Ovary (tissue), 9 donors: ENCODE results near the gene ZNF460. TPM values are rescaled to one million over a fixed set of nuclear protein-coding genes. Genes with fewer than 3 reads are reported as not detected.

ENCODE experiments used
- DNase-seq, 5 donors: peaks; one replicate each; pipeline ENCODE4 v3.0.0-alpha.2; 2019 to 2020
- H3K27ac ChIP-seq, 2 donors: fragments of 200-600 bp; one replicate each; pipeline versions ENCODE4 v1.5.1 to v1.8.0; 2019 to 2022
- H3K27me3 ChIP-seq: fragments of 200-600 bp; one replicate; pipeline ENCODE4 v1.8.0; 2022
- H3K36me3 ChIP-seq: fragments of 200-600 bp; sonication (generic); one replicate; pipeline ENCODE4 v1.5.1; 2019
- H3K4me1 ChIP-seq: one replicate; pipeline ENCODE4 v1.8.1; 2013; ENCODE audit warnings: mild to moderate bottlenecking, moderate library complexity; ENCODE audit not compliant: insufficient read depth
- H3K4me3 ChIP-seq: fragments of 200-600 bp; sonication (generic); one replicate; pipeline ENCODE4 v1.5.1; 2017
- H3K9me3 ChIP-seq, 2 donors: fragments of 200-600 bp in 1 of 2; sonication (generic) in 1 of 2; one replicate each; pipeline versions ENCODE4 v1.5.1 to v1.8.1; 2013 to 2019; ENCODE audit warnings: mild to moderate bottlenecking in 1 of 2, moderate library complexity in 1 of 2
- EP300 ChIP-seq: sonication (generic); formaldehyde crosslinking; IDR thresholded peaks from one replicate; pipeline ENCODE4 v1.6.1; 2017; ENCODE audit warnings: antibody characterized with exemption
- POLR2A ChIP-seq: fragments of 450-650 bp; IDR thresholded peaks from one replicate; pipeline ENCODE4 v1.6.1; 2017; ENCODE audit warnings: antibody characterized with exemption, mild to moderate bottlenecking, moderate library complexity
- WGBS, 3 donors: extraction: QIAGEN DNeasy Blood & Tissue Kit in 1 of 3; methylation state at CpG; one replicate each; pipeline versions ENCODE4 v1.1.5 to v1.1.7; 2013 to 2017; 5-methylcytosine and 5-hydroxymethylcytosine counted together
- intact Hi-C, 4 donors: fragments of 100-400 bp; cut with DNase I; formaldehyde crosslinking; loops; one replicate each; pipeline versions ENCODE4 v1.11.0 to v1.15.1; 2022 to 2023
- polyA plus RNA-seq, 2 donors: library from polyadenylated mRNA; stranded (reverse); fragments of 200-250 nt in 1 of 2; fragments of 350-450 nt in 1 of 2; fragmentation: Illumina TruSeq in 1 of 2; extraction: RNeasy Lipid Tissue Mini Kit (QIAGEN cat#74804) in 1 of 2; gene quantifications; one replicate each; pipeline ENCODE4 v1.2.3, GENCODE V29; 2013 to 2014
- total RNA-seq, 7 donors: library from RNA; depleted of rRNA in 2 of 7; stranded (reverse); fragments of >200 nt in 2 of 7; fragmentation: NEBNext Ultra II Directional in 3 of 7; extraction: Animal tissue kit (Norgen Biotek cat#: 25700) in 3 of 7; gene quantifications; one replicate each; pipeline versions ENCODE4 v1.1.0 to v1.2.4, GENCODE V29; 2016 to 2023
- TF ChIP-seq, protein P1 (sequence below), 3 donors: fragments of 450-650 bp in 2 of 3; fragments of 200-600 bp in 1 of 3; IDR thresholded peaks; one replicate each; pipeline versions ENCODE4 v1.5.1 to v1.8.0; 2016 to 2022; ENCODE audit warnings: antibody characterized with exemption in 3 of 3, mild to moderate bottlenecking in 1 of 3
- donor health status: DM: no; HTN: no; CAD: no; lungs with moderate emphysema.
- donor health status: DM: no; HTN: no; CAD: no.
- donor health status: Bipolar disorder and iron deficiency.
- donor health status: DM: yes; HTN: yes; CAD: no.
- donor health status: DM: no; HTN: no; CAD: no.
- donor health status: DM: yes; HTN: yes; CAD: no.

Gene ZNF460
- total and polyA plus RNA-seq, 9 donors = 3.0 to 103 (median 61.9) TPM

DNA sequence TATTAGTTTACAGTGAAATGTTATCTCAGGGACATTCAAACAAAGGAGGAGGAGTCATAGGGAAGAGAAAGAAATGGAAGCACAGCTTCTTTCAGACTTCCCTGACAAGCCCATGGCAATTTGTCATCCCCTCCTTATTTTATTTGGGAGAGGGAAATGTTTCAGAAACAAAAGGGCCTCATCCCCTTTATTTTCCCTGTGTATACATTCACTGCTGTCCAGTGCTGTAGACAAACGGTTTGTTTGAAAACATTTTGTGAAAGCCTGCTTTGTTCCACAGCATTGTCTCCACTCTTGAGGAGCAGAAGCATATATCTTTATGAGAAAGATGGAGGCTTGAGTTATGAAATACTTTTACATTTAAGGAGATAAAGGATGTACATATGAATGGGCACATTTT is 12.3 kb downstream of the ZNF460 start:
- Histone ChIP-seq H3K27me3 (no peaks in the 10 kb centered on the region), H3K36me3 (peaks cover 24% of the 10 kb centered on the region), H3K9me3 (peaks cover 9 to 59% of the 10 kb centered on the region in 2 donors), H3K4me3 (no peak overlapping the region), H3K4me1 (no peaks in the 10 kb centered on the region), H3K27ac (no peak overlapping the region)
- DNase-seq = no peak
- 90 to 96% (median 92%) methylated on average over 1 of the region's 1 CpG for WGBS, 3 donors
- no peak for TF ChIP-seq EP300
- TF ChIP-seq, protein P1, sequence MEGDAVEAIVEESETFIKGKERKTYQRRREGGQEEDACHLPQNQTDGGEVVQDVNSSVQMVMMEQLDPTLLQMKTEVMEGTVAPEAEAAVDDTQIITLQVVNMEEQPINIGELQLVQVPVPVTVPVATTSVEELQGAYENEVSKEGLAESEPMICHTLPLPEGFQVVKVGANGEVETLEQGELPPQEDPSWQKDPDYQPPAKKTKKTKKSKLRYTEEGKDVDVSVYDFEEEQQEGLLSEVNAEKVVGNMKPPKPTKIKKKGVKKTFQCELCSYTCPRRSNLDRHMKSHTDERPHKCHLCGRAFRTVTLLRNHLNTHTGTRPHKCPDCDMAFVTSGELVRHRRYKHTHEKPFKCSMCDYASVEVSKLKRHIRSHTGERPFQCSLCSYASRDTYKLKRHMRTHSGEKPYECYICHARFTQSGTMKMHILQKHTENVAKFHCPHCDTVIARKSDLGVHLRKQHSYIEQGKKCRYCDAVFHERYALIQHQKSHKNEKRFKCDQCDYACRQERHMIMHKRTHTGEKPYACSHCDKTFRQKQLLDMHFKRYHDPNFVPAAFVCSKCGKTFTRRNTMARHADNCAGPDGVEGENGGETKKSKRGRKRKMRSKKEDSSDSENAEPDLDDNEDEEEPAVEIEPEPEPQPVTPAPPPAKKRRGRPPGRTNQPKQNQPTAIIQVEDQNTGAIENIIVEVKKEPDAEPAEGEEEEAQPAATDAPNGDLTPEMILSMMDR (IDR thresholded peaks at IDR 0.05) = no peak
- no peak for TF ChIP-seq POLR2A
- intact Hi-C loops = no loop called here

DNA sequence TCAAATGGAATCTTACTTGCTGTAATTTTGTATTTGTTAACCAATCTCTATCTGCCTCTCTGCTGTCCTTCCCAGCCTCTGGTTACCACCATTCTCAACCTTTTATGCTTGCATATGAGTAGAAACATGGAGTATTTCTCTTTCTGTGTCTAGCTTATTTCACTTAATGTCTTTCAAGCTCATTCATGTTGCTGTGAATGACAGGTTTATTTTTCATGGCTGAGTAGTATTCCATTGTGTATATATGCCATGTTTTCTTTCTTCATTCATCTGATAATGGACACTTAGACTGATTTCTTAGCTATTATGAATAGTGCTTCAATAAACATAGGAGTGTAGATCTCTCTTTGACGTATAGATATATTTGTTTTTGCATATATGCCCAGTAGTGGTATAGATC is 13.4 kb downstream of the ZNF460 start:
- WGBS, 3 donors = 97 to 100% (median 98%) methylated on average over 1 of the region's 1 CpG
- TF ChIP-seq, protein P1 (IDR thresholded peaks at IDR 0.05) = no peak
- TF ChIP-seq POLR2A = no peak
- no peak for TF ChIP-seq EP300
- Histone ChIP-seq H3K4me1 (no peaks in the 10 kb centered on the region), H3K27ac (no peak overlapping the region), H3K36me3 (peaks cover 20% of the 10 kb centered on the region), H3K4me3 (no peak overlapping the region), H3K27me3 (no peaks in the 10 kb centered on the region), H3K9me3 (peaks cover 9 to 47% of the 10 kb centered on the region in 2 donors)
- DNase-seq = no peak
- intact Hi-C loops = no loop called here

DNA sequence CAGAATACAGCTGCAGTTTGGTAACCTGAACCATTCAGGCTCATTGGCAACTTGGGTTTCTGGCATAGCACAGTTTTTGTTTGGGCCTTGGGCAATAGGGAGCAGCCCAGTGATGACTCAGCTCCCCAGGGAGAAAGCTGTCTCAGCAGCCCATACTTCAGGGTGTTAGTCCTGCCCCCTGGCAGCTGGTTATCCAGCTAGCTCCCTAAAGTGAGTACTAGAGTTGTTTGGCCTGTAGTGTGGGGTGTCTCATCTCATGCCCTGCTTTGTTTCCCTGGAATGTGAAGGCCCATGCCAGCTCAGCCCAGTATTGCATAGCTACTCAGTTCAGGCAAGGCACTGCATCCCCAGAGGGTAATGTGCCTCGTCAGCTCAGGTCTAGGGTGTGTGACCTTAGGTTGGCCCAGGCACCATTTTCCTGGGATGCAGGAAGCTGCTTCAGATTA is 21.8 kb downstream of the ZNF460 start:
- 88 to 93% (median 89%) methylated on average over 1 of the region's 1 CpG for WGBS, 3 donors
- intact Hi-C loops = no loop called here
- H3K27ac ChIP-seq = no peak overlapping the region

DNA sequence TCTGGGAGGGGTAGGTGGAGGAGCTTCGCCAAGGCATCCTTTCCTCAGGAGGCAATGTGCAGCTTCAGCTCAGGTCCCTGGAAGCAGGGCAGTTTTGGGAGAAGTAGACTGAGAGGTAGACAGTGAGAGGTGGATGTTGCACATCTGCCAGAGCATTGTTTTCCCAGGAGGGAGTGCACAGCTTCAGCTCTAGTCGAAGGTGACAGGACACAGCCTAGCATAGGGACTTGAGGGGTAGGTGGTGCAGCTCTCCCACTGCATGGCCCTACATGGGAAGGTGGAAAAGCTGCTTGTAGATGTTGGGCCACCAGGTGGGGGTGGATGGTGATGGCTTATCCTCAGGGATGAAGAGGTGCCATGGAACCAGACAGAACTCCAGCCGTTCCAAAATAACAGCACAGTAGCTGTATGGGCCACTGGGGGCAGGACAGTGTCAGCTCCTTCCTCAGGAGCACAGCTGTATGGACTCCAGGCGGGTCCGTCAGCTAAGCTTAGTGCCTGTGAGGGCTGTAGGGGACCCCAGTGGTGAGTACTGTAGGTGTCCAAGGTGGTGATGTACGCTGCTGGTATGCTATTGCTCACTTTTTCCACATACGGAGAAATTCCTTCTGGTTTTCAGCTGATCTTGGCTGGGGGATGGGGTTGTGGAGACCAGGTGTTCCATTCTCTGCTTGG is 22.6 kb downstream of the ZNF460 start:
- 78 to 91% (median 78%) methylated on average over 7 of the region's 7 CpGs for WGBS, 3 donors
- Histone ChIP-seq H3K36me3 (no peaks in the 10 kb centered on the region), H3K9me3 (peaks cover 4 to 19% of the 10 kb centered on the region in 2 donors), H3K4me1 (no peaks in the 10 kb centered on the region), H3K27me3 (no peaks in the 10 kb centered on the region), H3K4me3 (no peak overlapping the region), H3K27ac (no peak overlapping the region)
- DNase-seq = no peak
- intact Hi-C loops = no loop called here
- no peak for TF ChIP-seq EP300

More for the DNA sequence above, 21.8 kb downstream of the ZNF460 start:
- H3K36me3 ChIP-seq = no peaks in the 10 kb centered on the region
- no peak for DNase-seq
- TF ChIP-seq POLR2A (no peak), EP300 (no peak)
- TF ChIP-seq, protein P1 (IDR thresholded peaks at IDR 0.05) = no peak
- H3K27me3 ChIP-seq = no peaks in the 10 kb centered on the region
- peaks cover 4 to 19% of the 10 kb centered on the region in 2 donors for H3K9me3 ChIP-seq
- H3K4me1 ChIP-seq = no peaks in the 10 kb centered on the region
- no peak overlapping the region for H3K4me3 ChIP-seq

DNA sequence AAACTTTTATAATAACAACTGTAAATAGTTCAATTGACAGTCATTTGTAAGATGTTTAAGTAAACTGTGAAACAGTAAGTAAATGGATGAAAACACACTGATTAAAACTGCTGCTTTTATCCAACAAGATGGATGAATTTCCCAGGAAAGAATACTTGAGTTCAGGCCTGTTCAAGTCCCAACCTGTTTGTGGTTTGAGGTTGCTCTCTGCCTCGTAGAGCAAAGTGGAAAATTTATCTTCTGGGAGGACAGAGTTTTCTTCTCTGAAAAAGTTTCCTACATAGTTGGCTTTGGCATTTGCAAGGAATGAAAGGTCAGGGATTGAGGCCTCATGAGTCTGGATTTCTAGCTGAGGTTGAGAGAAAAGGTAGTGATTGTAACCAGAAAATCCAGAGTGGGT is 24.8 kb downstream of the ZNF460 start:
- Histone ChIP-seq H3K4me1 (no peaks in the 10 kb centered on the region), H3K27ac (no peak overlapping the region), H3K36me3 (no peaks in the 10 kb centered on the region), H3K4me3 (no peak overlapping the region), H3K9me3 (peaks cover 4 to 15% of the 10 kb centered on the region in 2 donors), H3K27me3 (no peaks in the 10 kb centered on the region)
- no peak for DNase-seq
- intact Hi-C loops = no loop called here
- WGBS, 3 donors = 0% methylated on average over 1 of the region's 1 CpG
- no peak for TF ChIP-seq EP300
- TF ChIP-seq POLR2A = no peak
- TF ChIP-seq, protein P1 (IDR thresholded peaks at IDR 0.05) = no peak
